Nucleus accumbens (tissue), 56 donors: Measurements from ENCODE around the gene OR52L1.

Experiments used
- DNase-seq, 56 donors: peaks; one replicate each; lab custom pipeline; 2025; lab: John Stamatoyannopoulos, UW

The OR52L1 gene

GRCh38 chr11:5941951-5942350 lies 44.8 kb downstream of the OR52L1 start, which contains the start of gene OR56A3:
Gene OR56A3 (plus strand): TSS chr11:5942251. CDS start chr11:5947347, 5,096 bp downstream.
- no peak for DNase-seq

- no peak for DNase-seq
Measured at GRCh38 chr11:5940748-5941147, 46.0 kb downstream of the OR52L1 start.

DNA sequence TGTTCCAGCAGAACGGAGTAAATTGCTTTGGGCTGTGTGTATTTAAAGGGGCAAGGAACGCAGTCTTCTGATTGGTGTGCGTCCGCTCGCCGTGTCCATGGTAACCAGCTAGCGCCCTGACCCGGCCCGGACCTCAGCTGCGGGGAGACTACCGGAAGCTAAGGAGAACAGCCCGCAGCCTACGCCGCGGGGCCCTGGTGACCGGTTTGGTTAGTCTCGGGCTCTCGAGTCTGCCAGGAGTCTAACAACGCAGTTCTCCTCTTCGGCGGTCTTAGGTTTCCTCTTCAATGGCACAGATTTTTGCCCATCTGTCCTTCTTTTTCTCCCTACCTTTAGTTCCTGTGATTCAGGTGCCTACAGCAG lies 48.2 kb downstream of the OR52L1 start:
- DNase-seq, result no peak

GRCh38 chr11:5937868-5938602 lies 48.8 kb downstream of the OR52L1 start:
- no peak for DNase-seq
